HG02763 (cell line): ENCODE measurements around the gene ATP8B3.

Source experiments
- ATAC-seq: cut with Tn5 transposase; IDR thresholded peaks from one replicate; pipeline ENCODE4 v1.9.1; 2021; ENCODE audit warnings: mild to moderate bottlenecking, moderate library complexity; ENCODE audit not compliant: unreplicated experiment

ATP8B3 gene

GRCh38 chr19:1816530-1817298 is 4.6 kb upstream of the ATP8B3 start:
- ATAC-seq: no peak

GRCh38 chr19:1815605-1816529 is 3.8 kb upstream of the ATP8B3 start:
- no peak for ATAC-seq

DNA sequence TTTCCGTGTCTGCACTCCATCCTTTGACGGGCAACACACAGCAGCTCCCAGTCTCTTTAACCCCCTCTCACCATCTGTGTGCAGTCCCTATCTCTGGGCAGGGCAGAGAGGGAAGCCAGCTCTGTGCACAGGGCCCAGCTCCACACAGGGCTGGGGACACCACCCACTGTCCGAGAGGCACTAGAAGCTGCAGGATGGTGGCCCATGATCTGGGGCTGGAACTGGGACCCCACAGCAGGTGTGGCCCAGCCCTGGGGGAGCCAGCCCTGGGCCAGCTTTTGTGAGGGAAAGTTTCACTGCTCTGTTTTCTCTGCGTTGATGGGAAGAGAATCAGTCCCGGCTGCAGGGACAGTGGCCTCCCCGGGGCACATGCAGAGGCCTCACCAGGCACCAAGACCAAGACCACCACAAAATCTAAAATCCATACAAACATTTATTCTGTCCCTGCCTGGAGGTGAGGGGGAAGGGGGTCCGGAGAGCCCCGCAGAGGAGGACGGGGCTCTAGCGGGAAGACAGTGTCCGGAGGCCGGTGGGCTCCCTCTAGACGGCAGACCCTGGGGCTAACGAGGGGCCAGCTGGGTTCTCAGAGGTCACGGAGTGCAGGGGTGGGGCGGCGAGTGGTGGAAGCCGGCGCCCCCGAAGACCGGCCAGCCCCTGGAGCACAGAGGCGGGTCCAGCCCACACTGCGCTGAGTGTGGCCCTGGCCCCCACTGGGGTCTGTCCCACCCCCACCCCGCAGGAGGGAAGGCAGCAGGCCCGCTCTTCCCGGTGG is 2.9 kb upstream of the ATP8B3 start:
- no peak for ATAC-seq

- no peak for ATAC-seq
These were observed 2.3 kb upstream of the ATP8B3 start for GRCh38 chr19:1814391-1814790.

DNA sequence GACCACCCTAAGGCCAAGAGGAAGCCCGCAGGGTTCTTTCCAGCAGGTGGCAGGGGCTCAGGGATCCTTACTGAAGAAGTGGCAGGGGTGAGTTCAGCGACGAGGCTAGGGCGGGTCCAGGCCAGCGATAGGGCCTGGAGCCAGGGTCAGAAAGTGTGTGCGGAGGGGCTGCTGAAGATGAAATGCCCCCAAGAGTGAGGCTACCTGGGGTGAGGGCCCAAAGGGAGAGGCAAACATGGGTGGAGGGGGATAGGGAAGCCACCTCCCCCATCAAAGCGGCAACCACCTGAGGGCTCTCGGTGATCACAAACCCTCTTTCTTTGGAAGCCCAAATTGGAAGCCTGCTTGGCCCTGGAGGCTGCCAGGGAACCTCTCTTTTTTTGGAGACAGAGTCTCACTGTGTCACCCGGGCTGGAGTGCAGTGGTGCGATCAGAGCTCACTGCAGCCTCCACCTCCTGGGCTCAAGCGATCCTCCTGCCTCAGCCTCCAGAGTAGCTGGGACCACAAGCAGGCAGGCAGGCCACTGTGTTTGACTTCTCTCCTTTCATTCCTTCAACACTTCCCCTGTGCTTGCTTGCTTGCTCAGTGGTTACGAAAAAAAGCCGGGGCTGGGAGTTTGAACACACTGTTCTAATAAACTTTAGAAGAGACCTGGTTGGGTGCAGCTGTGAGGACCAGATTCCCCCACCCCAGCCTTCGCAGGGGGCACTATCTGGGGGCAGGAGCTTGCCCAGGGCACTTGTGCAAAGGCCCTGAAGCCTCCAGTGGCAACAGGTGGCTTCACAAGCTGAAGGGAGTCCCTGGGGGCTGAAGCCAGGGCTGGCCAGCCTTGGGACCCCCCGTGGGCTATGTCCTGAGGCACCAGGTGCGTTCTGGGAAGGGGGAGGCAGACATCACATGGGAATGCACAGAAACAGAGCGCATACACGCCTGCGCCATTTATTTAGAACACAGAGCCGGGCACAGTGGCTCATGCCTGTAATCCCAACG is 1.4 kb upstream of the ATP8B3 start:
- ATAC-seq: no peak

DNA sequence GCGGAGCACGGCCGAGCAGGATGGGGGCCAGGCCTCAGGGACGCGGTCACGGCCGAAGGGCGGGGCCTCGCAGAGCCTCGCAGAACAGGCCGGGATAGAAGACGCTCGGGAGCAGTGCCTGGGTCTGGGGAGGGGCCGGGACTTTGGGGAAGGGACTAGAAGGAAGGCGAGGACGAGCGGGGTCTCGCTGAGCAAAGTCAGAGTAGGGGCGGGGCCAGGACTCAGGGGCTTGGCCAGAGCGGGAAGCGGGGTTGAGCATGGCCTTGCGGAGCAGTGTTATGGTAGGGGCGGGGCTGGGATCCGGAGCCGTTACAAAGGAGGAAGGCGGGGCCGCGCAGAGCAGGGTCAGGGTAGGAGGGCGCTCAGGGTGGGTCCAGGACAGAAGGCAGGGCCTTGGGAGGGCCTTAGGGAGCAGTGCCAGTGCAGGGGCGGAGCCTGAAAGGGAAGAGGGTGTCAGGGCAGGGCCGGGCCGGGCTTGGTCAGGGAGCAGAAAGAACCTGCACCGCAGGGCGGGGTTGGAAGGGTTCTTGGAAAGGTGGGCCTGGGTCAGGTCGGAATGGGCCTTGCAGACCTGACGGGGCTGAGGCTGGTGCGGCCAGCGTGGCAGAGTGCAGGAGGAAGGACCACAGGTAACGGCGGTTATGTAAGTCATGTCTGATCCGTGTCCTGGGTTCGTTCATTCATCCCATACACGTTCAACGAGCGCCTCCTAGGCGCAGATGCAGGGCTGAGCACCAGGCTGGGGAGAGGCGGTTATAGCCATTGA is 533 bp upstream of the ATP8B3 start:
- peak; percentile 68 for ATAC-seq

DNA sequence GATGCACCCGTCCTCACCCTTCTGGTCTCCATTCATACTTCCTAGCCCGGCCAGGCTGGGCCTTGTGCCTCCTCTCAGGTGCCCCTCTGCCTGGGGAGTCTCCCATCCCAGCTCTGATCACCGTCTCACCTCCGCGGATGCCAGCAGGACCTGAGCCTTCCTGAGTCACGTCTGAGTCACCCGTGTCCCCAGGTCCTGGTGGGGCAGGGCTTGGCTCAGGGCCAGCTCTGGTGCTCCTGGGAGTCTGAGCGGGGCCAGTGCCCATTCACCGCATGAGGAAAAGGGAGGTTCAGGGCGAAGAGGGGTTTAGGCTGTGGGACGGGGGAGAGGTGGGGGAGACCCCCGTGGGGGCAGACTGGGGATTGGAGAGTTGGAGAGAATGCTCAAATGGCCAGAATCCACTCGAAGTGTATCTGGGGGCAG is 593 bp downstream of the ATP8B3 start:
- no peak for ATAC-seq

- no peak for ATAC-seq
These were observed 1.5 kb downstream of the ATP8B3 start for GRCh38 chr19:1810439-1811160.

DNA sequence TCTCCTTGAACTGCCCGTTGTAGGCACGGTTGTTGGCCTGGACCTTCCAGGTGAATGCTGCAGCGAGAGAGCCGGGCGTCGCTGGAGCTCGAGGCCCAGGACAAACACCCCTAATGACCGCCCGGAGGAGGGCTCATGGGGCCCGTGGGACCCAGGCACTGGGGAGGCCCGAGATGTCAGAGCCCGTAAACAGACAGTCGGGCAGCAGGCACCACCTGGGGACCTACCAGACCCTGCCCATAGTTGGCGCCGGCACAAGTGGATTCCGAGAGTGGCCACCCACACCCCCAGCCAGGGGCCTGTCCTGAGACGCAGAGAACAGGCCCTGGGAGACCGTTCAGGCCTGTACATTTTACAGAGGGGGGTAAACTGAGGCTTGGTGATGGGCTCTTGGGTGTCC is 2.4 kb downstream of the ATP8B3 start:
- ATAC-seq: no peak

GRCh38 chr19:1808395-1808731 is 3.7 kb downstream of the ATP8B3 start:
- ATAC-seq: no peak

DNA sequence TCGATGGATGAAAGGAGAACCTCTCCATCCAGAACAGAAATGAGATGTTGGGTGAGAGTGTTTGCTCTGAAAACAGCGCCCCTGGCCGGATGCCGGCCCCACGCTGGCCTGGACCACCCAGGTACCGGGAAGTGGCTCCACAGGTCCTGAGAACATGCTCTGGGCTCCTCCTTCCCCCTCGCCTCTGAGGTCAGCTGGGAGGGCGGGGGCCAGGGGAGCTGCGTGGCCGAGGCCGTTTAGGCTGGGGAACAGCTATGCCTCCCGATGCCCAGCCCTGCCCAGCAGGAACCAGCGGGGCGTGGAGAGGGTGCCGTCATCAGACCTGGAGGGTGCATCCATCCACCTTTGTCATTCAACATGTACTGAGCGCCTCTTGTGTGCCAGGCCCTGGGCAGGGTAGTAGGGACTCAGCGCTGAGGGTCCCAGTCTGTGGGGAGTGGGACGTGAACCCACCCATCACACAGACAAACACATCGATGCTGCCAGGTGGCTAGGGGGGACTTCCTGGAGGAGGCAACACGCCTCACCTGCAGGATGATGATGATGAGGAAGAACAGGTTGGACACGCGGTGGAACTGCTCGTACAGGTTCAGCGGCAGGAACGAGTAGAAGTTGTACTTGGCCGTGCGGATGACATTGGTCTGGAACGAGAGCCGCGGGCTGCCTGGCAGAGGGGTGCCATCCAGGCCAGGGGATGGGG is 4.2 kb downstream of the ATP8B3 start:
- no peak for ATAC-seq

- ATAC-seq: no peak
These were observed 4.9 kb downstream of the ATP8B3 start for GRCh38 chr19:1807030-1807694.

- no peak for ATAC-seq
These were observed 5.7 kb downstream of the ATP8B3 start for GRCh38 chr19:1806184-1807029.

DNA sequence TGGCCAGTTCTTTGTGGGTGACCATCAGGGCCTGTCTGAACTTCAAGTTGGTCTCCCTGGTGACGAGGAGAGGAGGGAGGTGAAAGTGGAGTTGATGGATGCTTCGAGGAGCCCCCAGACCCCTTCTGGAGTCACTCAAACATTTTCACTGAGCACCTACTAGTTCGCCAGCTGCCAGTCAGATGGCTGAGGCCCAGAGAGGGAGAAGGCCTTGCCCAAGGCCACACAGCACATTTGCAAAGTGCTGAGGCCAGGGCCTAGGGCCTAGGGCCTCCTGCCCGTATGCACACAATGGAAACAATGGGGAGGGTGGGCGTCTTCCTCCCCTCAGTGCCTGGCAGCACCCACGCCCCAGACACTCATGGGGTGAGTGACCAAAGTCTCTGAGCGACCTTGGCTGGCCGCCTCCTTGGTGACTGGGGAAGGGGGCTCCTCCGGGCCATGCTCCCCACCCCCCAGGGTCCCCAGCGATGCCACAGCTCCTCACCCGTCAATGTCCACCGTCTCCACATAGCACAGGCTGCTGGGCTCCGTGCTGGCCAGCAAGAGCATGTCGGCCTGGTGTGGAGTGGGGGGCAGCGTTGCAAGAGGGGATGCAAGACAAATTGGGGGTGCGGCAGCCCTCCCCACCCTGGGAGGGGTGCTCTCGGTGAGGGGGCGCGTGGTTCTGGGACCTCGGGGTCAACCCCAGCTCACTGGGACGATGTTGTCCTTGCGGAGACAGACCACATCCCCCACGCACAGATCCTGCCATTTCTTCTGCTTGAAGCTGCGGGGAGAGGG is 6.5 kb downstream of the ATP8B3 start:
- no peak for ATAC-seq

DNA sequence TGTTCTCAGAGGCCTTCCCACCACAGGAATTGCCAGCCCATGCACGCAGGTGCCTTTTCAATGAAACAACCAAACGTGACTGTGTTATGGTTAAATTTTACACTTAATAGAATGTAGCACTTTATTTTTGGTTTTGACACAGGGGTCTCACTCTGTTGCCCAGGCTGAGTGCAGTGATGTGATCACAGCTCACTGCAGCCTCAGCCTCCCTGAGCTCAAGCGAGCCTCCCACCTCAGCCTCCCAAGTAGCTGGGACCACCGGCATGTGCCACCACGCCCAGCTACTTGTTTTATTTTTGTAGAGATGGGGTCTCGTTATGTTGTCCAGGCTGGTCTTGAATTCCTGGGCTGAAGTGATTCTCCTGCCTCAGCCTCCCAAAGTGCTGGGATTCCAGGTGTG is 7.2 kb downstream of the ATP8B3 start:
- ATAC-seq: no peak
